ENCODE data around the gene CCDC89. TPM values are rescaled to one million over a fixed set of nuclear protein-coding genes. Genes with fewer than 3 reads are reported as not detected.

Gene CCDC89
- total RNA-seq, 4 donors from 2014 or later: 0.18 to 2.1 (median 1.1) TPM; not detected in 1

DNA sequence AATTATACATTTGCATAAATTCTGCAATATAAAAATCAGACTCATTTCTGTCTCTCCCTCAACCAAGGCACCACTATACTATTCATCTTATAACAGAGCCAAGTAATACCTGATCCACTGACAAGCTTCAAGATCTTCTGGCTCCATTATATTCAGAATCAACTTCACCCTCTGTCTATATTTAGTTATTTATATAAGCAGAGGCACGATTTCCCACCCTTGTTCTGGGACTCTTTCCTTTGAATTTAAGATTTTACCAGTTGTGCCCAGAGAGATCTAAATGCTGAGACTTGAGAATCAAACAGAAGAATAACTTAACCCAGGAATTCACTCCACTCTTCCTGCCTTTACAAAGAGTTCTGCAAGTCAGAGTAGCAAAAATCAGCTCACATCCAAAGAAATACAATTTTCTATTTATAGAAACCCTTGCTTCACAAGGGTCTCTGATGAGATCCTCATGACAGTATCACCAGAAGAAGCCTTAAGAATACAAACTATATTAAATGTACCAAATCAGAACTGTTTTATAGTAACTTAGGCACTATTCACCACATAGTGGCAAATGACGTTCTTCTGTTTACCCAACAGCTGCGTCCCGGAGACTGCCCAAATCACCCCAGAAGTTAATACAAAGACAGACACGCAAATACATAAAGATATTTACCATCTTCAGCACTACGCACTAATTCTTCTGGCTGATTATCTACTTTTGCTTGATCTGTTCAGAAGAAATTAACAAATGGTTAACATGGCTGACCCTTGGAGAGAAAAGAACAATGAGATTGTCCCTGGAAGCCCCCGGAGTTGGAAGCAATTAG lies 32.3 kb upstream of the CCDC89 start:
- peak overlapping the region in 3 of 4 donors; percentile 47 to 78 (median 52) for H3K27ac ChIP-seq
- H3K36me3 ChIP-seq: no peaks in the 10 kb centered on the region
- H3K9me3 ChIP-seq: no peaks in the 10 kb centered on the region
- DNase-seq: no peak
- H3K27me3 ChIP-seq: no peaks in the 10 kb centered on the region
- intact Hi-C loops (cut with DNase I): no loop called here
- no peaks in the 10 kb centered on the region for H3K4me1 ChIP-seq
- WGBS, 2 donors: 41 to 52% methylated on average over 7 of the region's 7 CpGs
- H3K4me3 ChIP-seq: peak overlapping the region; percentile 1 to 47 (median 15)
- TF ChIP-seq CTCF (IDR thresholded peaks at IDR 0.05) (no peak), POLR2A (IDR thresholded peaks at IDR 0.05) (no peak)

DNA sequence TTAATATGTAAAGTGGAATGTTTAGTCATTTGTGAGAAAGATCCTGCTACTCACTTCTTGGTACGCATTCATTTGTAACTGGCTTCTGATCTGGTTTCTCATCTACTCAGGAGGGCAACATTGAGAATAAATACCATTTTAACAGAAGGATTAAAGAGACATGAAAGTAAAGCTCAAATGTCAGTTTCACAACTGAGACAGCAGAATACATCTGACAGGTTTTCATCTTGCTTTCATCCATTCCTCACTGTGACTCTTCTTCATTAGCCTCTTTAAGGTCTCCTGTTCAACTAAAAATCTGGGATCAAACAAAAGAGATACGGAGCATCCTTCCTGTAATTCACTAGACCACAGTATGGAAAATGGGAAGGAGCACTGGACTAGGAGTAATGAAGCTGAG lies 31.4 kb upstream of the CCDC89 start:
- DNase-seq: no peak
- TF ChIP-seq CTCF (IDR thresholded peaks at IDR 0.05) (no peak), POLR2A (IDR thresholded peaks at IDR 0.05) (no peak)
- Histone ChIP-seq H3K4me3 (no peak overlapping the region), H3K36me3 (no peaks in the 10 kb centered on the region), H3K27me3 (no peaks in the 10 kb centered on the region), H3K4me1 (no peaks in the 10 kb centered on the region), H3K27ac (no peak overlapping the region), H3K9me3 (no peaks in the 10 kb centered on the region)
- 81 to 84% methylated on average over 2 of the region's 2 CpGs for WGBS, 2 donors
- intact Hi-C loops (cut with DNase I): no loop called here

DNA sequence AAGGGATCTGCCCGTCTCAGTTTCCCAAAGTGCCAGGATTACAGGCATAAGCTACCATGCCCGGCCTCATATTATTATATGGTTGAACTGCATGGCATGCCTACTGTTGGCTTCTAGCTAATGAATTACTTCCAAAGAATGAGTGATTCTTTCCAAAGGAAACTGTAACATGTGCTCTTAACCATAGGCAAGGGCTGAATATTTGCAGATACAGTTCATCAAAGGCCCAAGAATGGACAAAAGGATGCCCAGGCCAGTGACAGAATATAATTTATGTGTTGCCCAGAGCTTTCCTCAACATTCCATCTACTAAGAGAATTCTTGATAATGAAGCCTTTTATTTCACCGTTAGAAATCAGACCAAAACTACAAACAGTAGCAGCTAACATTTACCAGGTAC lies 27.0 kb upstream of the CCDC89 start:
- intact Hi-C loops (cut with DNase I): no loop called here
- Histone ChIP-seq H3K9me3 (no peaks in the 10 kb centered on the region), H3K4me3 (no peak overlapping the region), H3K27ac (no peak overlapping the region), H3K27me3 (no peaks in the 10 kb centered on the region), H3K36me3 (no peaks in the 10 kb centered on the region), H3K4me1 (no peaks in the 10 kb centered on the region)
- TF ChIP-seq CTCF (IDR thresholded peaks at IDR 0.05) (no peak), POLR2A (IDR thresholded peaks at IDR 0.05) (no peak)
- 83 to 90% methylated on average over 2 to 3 of the region's 3 CpGs for WGBS, 2 donors
- no peak for DNase-seq

DNA sequence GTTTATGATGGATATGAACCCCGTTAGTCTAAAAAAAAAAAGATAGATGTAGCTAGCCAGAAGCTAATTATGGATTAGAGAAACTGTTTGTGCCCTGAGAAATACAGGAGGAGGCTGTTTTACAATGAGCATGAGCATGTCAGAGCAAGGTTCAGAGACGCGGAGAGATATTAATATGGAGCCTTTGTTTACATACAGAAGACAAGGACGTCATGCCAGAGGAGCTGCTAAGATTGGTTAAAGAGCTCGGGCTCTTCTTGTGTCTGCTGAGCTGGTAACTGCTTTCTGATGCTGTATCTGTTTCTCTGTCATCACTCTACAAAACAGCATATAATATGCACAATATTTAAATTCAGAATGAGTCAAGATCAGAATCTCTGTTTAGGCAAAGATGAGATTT lies 24.9 kb upstream of the CCDC89 start:
- intact Hi-C loops (cut with DNase I): no loop called here
- DNase-seq: no peak
- H3K4me1 ChIP-seq: no peaks in the 10 kb centered on the region
- 18 to 41% methylated on average over 5 of the region's 5 CpGs for WGBS, 2 donors
- H3K36me3 ChIP-seq: no peaks in the 10 kb centered on the region
- TF ChIP-seq CTCF (IDR thresholded peaks at IDR 0.05) (no peak), POLR2A (IDR thresholded peaks at IDR 0.05) (no peak)
- no peak overlapping the region for H3K4me3 ChIP-seq
- H3K9me3 ChIP-seq: no peaks in the 10 kb centered on the region
- H3K27ac ChIP-seq: no peak overlapping the region
- no peaks in the 10 kb centered on the region for H3K27me3 ChIP-seq

DNA sequence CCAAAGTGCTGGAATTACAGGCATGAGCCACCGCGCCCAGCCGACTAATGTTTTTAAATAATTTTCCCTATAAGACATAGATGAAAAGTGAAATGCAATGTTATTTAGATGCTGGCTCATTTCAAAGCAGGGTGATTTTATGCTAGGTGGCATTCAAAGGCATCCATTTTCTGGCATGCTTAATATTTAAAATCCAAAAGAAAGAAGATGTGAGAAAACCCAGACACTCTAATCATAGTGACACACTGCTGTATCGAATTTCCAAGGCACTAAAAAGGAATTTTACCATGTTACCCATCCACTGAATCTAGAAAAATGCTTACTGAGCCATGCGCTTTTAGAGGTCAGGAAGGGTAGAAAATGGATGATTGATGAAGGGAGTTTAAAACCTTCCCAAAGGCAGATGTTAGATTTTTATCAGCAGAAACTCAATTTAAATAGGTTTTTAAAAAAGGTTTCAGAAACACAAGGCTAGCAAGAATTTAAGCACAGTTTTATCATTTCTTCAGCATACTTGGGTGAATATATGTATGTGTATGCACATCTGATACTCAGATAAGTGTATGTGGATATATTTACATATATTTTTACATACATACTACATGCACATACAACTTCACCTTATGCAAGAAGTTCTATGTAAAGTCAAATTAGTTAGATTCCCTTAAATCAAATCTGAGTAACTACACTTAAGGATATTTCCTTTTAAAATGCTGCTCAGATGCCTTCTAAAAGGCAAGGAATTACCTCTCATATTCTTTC lies 24.1 kb upstream of the CCDC89 start:
- Histone ChIP-seq H3K27ac (no peak overlapping the region), H3K9me3 (no peaks in the 10 kb centered on the region), H3K27me3 (no peaks in the 10 kb centered on the region), H3K4me1 (no peaks in the 10 kb centered on the region), H3K36me3 (no peaks in the 10 kb centered on the region), H3K4me3 (no peak overlapping the region)
- 89 to 92% methylated on average over 5 of the region's 5 CpGs for WGBS, 2 donors
- intact Hi-C loops (cut with DNase I): no loop called here
- no peak for DNase-seq
- TF ChIP-seq CTCF (IDR thresholded peaks at IDR 0.05): no peak
- TF ChIP-seq POLR2A (IDR thresholded peaks at IDR 0.05): no peak
